HG03097 (cell line): ENCODE results near the gene HNRNPU.

Source experiments
- ATAC-seq: cut with Tn5 transposase; IDR thresholded peaks from one replicate; pipeline ENCODE4 v1.9.1; 2021; ENCODE audit not compliant: unreplicated experiment, low FRiP score

The HNRNPU gene

DNA sequence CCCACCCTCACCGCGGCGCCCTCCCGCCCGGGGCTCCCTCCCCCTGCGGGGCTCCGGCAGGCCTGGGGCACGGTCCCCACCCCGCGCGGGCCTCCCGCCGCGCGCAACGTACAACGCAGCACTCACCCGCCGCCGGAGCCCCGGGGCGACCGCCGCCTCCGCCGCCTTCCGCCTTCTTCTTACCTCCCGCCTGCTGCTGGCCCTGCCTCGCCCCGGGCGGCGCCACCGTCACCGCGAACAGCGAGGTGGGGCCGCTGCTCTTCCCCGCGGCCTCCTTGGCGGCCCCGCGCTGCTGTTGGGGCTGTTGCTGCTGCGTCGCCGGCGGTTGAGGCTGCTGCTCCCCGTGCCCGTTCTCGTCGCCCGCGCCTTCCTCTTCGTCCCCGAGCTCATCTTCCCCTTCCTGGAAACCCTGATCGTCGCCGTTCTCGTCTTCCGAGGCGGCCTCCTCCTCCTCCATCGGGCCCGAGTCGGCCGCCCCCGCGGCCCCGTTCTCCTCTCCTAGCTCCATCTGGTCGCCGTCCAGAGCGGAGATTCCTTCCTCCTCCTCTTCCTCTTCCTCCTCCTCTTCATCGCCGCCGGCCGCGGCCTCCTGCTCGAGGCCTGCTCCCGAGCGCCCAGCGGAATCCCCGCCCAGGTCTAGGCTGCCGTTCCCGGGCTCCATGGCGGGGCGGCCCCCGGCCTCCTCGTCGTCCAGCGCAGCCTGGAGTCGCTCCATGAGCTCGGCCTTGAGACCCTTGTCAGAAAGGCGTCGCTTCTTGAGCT, 671 bp downstream of the HNRNPU start:
- ATAC-seq, result peak; percentile 3

DNA sequence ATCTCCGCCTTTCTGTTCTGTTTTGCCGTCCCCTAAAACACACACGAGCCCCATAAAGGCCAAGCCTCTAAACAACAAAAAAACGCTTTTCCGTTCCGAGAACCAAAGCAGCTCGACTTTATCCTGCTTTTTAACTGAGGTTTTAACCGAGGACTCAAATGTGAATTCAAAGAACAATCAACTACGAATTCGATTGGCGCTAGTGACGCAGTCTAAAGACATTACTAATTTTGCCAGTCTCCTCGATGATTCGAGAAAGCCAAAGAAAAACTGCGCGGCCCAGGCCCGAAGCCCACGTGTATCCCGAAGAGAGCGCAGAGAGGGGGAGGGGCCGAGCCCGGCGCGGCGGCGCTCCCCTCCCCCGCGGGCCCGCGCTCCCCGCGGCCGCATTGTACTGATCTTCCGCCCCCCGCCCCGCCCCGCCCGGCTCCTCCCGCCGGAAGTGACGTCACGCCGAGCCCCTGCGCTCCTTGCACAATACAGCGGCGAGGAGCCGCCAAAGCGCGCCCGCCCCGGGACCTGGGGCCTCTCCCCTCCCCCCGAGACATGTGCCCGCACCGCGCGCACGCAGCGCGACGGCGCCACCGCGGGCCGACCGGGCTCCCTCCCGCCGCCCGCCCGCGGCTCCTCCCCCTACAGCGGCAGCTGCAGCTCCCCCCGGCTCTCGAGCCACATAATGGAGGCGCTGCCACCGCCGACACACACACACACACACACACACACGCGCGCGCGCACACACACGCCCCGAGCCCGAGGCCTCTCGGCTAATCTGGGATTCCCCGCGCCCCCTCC, 1.4 kb downstream of the HNRNPU start:
- peak; percentile 62 for ATAC-seq

DNA sequence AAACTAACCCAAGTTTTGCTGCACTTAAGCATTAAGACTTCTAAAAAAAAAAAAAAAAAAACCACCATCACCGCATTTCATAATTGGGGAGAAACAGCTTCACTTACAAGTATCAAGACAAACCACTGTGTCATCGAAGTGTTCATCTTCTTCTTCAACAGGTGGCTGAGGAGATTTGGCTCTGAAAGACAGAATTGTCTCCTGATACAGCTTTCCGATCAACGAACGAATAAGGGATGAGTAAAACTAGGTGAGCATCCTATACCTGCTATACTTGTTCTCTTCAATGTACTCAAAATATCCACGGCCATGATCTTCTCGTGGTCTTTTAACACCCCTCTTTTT, 2.0 kb downstream of the HNRNPU start:
- no peak for ATAC-seq

DNA sequence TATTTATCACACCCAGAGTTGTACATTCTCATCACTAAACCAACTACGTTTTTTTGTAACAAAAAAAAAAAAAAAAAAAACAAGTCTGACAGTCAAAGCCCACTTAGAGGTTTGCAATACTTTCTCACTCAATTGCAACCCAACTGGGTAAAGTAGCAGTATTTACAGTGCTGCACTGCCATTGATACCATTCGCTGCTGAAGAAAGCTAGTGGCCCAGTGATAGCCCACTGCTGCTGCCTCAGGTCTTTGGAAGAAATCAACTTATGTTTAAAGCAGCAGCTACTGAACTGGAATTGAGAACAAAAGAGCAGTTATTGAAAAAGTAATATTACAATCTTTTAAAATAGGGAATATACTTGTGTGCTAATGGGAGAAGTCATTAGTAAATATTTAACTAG, 2.7 kb downstream of the HNRNPU start:
- no peak for ATAC-seq

DNA sequence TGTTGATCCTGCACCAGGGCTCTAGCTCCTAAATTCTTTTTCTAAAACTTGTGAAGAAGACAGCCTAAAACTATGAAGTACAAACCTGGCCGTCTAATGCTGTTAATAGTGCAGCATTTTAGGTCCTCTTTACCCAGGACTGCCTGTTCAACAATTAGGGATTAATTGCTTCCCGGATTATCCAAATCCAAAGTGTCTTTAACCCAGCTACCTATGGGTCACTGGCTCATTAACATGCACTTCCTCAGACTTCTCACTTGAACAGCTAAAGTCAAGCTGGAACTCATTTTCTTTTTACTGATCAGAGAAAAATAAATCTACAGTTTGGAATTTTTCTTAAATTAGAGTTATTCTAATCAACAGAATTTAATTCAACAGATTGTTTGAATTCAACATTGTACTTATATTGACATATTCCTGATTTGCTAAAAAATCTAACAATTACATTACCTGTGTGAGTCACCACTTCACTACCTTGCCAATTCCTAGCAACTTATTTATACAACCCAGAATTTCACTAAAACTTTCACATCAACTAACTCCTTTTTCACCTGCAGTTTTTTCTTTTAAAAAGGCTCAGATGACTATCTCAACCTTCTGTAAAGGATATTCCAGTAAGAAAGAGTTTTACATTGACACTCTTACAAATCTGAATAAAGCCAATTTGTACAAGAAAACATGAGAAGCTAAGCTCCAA, 3.3 kb downstream of the HNRNPU start:
- ATAC-seq, result no peak

DNA sequence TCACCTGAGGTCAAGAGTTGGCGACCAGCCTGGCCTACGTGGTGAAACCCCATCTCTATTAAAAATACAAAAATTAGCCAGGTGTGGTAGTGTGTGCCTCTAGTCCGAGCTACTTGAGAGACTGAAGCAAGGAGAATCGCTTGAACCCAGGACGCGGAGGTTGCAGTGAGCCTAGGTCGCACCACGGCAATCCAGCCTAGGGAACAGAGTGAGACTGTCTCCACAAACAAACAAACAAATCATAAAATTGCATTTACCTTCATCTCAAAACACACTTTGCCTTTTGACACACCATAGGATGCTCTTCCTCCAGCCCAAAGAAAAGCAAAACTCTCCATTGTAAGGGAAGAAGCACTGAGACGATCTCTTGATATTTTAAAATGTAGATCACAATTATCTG, 4.3 kb downstream of the HNRNPU start:
- no peak for ATAC-seq

DNA sequence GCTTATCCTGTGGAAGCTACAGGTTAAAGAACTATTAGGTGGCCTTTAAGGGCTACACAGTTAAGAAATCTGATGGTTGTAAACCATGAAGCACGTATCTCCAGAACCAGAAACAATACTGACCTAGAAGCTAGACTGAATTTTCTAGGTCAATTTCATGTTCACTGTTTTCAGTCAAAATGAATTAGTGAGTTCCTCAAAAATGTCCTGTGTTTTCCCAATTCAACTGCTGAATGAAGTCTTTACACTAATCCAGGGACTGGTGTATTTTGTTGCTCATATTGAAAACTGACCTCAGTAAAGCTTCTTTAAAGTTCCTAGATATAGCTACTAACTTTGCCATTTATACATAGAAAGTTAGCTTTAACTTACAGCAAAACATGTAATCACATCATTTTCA, 6.0 kb downstream of the HNRNPU start:
- ATAC-seq, result no peak

DNA sequence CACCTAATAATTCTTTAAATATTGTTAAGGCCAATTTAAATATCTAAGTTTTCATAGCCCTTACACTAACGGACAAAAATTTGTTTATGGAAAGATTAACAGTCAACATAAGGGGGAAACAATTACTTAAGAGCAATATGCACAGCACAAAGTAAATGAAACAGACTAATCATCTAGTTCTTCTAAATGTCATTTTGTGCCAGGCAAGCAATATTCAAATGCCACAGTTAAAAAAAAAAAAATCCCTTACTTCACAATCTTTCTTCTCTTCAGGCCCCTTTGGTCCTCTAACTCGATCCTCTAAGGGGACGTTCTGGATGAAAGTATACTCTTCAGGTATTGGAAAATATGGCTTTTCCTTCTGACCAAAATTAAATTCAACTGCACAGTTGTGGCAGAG, 6.6 kb downstream of the HNRNPU start:
- ATAC-seq, result no peak

DNA sequence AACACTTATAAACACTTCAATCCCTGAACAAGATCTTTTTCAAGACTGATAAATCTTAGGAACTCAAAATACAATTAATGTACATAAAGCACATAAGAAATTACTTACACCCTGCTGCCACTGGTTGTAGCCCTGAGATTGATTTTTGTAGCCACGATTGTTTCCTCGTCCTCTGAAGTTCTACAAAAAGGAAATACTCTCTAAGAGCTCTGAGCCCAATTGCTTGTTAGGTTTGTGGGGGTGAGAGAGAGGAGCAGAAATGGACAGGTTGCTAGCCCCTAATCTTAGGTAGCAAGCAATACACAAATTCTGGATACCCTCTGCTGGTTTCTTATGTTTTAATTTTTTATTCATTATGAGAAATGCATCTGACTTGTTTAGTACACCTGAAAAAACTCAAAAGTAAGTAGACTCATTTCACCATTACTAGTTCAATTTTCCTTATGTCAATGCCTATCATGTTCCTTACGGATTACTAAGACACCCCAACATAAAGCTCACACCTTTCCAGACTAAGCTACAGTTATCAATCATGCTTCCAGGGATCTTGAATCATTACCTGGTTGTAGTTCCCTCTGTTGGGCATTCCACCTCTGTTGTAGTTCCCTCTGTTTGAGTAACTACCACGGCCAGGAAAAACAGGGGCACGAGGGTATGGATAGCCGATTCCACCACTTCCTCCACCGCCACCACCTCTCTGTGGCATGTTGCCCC, 9.3 kb downstream of the HNRNPU start:
- no peak for ATAC-seq

DNA sequence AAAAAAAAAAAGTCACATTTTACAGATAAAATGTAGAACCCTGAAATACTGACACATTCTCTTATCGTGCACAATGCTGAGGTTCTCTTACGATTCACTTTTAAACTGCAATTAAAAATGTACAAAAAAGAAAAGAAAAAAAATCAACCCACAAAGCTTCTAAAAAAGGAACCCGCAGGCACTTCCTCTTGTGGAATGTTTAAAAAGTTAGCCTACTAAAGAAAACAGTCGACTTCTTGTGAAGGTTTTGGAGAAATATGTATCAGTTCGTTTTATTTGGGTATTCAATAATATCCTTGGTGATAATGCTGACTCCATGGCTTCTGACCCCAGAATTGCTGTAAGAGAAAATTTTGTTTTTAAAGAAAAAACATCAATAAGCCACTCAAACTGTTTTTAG, 10.2 kb downstream of the HNRNPU start:
- ATAC-seq, result no peak

DNA sequence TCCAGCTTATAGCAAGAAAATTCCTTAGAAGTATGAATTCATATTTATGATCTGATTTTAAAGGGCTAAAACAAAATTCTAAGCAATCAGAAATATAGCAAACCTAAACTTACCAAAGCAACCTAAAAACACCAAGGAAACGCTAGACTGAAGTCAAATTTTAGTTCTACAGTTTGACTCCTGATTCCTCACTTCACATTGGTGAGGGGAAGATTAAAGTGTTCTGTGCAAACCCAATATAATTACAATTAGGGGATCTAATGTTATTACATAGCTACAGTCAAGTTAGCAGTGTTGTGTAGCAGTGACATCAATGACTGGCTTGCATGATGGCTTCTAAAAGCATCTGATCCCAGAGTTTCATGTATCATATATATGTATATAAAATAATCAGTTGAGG, 11.6 kb downstream of the HNRNPU start:
- no peak for ATAC-seq

DNA sequence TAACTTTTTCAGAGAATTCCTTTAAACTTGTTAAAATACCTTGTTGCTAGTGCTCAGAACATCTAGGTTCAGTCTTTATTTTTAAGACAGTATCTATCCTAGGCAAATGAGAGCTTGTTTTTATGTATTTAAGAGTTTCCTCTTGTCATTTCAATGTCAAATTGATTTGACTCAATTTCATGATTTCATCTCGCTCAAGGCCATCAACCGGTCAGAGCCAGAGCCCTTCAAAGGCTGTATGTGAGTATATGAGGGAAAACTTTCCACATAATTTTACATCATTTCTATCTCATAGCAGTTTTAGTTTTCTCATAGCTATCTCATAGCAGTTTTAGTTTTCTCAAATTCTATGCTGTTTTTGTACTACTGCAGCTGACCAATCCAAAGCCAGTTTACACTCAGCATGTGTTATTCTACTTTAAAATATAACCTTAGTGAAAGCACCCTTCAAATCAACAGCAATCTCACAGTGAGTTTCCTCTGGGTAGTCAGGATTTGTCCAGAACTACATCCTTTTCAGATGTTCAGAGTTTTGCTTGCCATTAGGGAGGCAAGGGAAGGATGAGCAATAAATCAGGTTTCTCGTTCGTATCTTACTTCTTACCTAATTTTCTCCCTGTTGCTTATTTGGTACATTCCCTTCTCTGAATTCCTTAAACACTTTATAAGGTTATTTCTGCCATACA, 12.7 kb downstream of the HNRNPU start:
- ATAC-seq, result no peak

DNA sequence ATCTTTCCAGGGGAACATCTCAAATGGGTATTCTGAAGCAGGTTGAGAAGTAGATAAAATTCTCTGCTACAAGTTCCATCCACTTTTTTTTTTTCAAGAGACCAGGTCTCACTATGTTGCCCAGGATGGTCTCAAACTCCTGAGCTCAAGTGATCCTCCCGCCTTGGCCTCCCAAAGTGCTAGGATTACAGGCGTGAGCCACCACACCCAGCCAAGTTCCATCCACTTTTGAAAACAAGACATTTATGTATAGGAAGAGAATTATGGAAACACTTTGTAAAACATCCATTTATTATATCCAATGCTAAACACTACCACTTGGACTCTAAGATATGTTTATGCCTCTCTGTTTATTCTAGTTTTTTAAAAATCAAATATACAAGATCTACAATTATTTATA, 13.4 kb downstream of the HNRNPU start:
- no peak for ATAC-seq

DNA sequence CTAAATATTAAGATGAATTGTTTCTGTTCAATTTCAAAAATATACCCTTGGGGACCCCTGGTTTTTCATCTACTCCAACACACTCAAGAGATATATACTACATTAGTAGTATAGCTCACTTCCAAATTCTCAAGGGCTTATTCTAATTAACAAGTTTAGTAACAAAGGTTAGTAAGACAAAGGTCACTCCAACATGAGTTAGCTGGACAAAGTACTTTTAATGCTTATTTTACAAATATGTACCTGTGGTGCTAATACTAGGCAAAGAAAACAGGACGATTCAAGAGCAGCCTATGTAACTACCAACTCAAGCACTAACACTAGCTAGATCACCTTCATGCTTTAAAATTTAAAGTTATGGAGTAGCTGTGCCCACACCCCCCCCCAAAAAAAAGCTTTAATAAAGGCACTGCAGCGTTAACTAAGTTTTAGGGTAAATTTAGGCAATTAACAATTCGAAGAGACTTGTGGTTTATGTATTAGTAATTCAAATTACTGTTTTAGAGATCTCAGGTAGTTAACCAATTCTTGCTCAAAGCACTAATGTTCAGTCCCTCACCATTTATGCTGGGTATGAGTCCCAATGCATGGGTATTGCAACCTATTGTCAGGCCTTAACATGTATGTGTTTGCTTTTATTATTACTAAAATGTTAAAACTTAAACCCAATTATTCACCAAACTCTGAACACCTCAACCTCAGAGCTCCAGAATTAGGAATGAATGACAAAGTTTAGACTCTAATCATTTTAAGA, 14.1 kb downstream of the HNRNPU start:
- ATAC-seq, result no peak

DNA sequence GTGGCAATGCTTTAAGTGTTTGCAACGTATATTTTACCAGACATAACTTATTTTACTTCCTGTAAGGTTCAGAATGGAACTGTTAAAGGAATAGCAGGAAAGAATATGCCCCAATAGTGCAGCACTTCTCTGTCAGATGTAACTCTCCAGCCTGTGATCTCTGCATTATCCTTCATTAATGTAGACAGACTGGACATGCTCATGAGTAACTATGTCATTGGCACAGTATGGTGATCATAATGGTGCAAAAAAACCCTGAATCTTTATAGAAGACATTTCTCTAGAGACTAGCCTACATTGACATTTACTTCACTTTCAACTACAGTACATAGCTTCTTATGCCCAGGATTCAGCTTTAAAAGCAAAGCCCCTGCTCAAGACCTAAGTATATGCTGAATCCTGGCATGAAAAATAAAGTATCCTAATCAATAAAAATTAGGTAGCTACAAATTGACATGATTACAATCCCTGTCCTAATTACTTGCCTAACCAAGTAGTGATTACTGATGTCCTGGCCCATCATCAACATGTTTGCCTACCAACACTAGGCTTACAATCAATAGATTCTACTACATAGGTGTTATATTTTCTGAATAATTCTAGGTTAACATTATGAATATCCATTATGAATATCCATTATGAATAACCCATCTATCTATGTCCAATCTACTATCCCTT, 15.0 kb downstream of the HNRNPU start:
- ATAC-seq, result no peak

DNA sequence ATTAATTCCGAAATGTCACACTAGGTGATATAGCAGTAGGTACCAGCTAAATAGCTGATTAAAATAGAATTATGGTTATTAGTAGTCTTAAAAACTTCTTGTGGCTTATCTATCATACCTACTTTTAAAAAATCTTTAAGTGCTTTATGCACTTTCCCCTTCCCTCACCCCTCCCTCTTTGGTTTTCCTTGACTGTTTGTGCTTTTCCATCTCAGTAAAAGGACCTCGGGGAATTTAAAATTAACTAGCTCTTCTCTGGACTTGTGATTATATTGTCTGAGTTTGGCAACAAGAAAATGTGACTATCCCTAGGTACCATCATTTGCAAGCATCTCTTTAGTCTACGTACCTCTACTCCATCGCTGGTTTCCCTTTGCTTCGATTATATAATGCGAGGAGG, 17.7 kb downstream of the HNRNPU start:
- no peak for ATAC-seq

DNA sequence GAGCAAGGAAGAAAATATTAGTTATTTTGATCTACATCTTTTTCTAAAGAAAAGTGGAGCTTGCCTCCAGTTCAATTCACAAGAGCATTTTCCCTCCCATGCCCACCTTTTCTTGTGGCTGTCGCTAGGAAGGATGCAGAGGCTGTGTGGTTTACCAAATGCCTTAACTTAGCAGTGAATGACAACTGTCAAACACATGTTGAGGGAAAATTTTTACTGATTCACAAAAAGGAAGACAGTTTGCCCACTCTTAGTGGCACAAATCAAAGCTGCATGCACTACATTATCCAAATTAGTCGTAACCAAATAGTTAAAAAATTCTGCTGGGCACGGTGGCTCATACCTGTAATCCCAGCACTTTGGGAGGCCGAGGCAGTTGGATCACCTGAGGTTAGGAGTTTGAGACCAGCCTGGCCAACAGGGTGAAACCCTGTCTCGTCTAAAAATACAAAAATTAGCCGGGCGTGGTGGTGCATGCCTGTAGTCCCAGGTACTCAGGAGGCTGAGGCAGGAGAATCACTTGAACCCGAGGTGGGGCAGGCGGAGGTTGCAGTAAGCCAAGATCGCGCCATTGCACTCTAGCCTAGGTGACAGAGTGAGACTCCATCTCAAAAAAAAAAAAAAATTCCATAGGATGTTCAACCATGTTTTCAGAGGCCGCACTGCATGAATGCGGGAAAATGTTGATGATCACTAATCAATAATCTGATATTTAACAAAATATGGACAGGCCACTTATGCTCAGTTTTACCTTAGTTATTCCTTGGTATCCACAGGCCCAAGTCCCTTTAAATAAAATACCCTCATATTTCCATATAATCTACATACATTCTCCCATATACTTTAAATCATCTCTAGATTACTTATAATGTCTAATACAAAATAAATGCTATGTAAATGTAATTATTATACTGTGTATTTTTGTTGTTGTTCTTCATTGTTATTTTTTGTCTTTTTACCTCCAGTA, 19.9 kb downstream of the HNRNPU start:
- ATAC-seq, result no peak
